HepG2 (cell line): Measurements from ENCODE around the gene GBX1. TPM values are rescaled to one million over a fixed set of nuclear protein-coding genes. Genes with fewer than 3 reads are reported as not detected.

Experiments used
- ATAC-seq: fragments of 200-7000 bp; cut with Tn5 transposase; 3 replicates; pipeline ENCODE4 v1.9.1; 2020; ENCODE audit warnings: mild to moderate bottlenecking, moderate library complexity
- BruUV-seq: library from RNA; stranded (reverse); fragments of 400-500 nt; replicated peaks from 2 replicates; lab custom pipeline; 2021; lab: Mats Ljungman, UMichigan
- CTCF ChIA-PET: fragments of 300-600 bp; formaldehyde crosslinking; extraction: SDS; loops from one replicate; lab custom pipeline; 2021; ENCODE audit warnings: low total read pairs, inconsistent platforms, low intra/inter-chr PET ratio; lab: Yijun Ruan, JAX
- POLR2A ChIA-PET: fragments of 350-600 bp; sonication (Branson Sonifier 250); formaldehyde crosslinking; loops from one replicate; lab custom pipeline; 2020; ENCODE audit warnings: antibody characterized with exemption, inconsistent platforms; lab: Yijun Ruan, JAX
- DNase-seq: peaks from one replicate; pipeline ENCODE4 v3.0.0-alpha.2; 2015; ENCODE audit warnings: low spot score
- FAIRE-seq: peaks from 3 replicates; lab custom pipeline; 2011; peaks lifted over from hg19 to GRCh38; lab: Jason Lieb, UNC
- H2AFZ ChIP-seq: one replicate; pipeline ENCODE4 v1.6.1; 2011; ENCODE audit warnings: low read length, inconsistent platforms
- H3K27ac ChIP-seq: fragments of 300-600 bp; 3 replicates; pipeline ENCODE4 v1.8.0; 2011; ENCODE audit warnings: mixed run types, mild to moderate bottlenecking, mixed read lengths, low read length, inconsistent platforms; ENCODE audit not compliant: insufficient read depth; ENCODE audit errors: extremely low read length
- H3K27me3 ChIP-seq, 2 experiments: fragments of 200-600 bp in 1 of 2; 2 replicates in 1 of 2; 3 replicates in 1 of 2; pipeline versions ENCODE4 v1.6.0 to v1.8.0; 2011; ENCODE audit warnings: low read length in 2 of 2, mild to moderate bottlenecking in 2 of 2, moderate library complexity in 2 of 2, inconsistent platforms in 1 of 2; ENCODE audit not compliant: insufficient read depth in 2 of 2, control insufficient read depth in 1 of 2
- H3K36me3 ChIP-seq, 2 experiments: fragments of 200-600 bp in 1 of 2; replicated peaks in 1 of 2; 2 replicates in 1 of 2; 3 replicates in 1 of 2; pipeline versions ENCODE4 v1.5.1 to v1.8.0; 2011; ENCODE audit warnings: low read length in 2 of 2, inconsistent platforms in 1 of 2; ENCODE audit not compliant: insufficient read depth in 2 of 2, control insufficient read depth in 1 of 2
- H3K4me1 ChIP-seq: 2 replicates; pipeline ENCODE4 v1.5.1; 2012; ENCODE audit warnings: low read length, inconsistent platforms; ENCODE audit not compliant: insufficient read depth
- H3K4me2 ChIP-seq: 2 replicates; pipeline ENCODE4 v1.6.0; 2011; ENCODE audit warnings: low read depth, low read length, inconsistent platforms
- H3K4me3 ChIP-seq, 3 experiments: fragments of 200-600 bp in 1 of 3; sonication (generic), shearing (Covaris generic) in 1 of 3; replicated peaks in 1 of 3; 2 replicates each; pipeline ENCODE4 v1.5.1; 2011 to 2016; ENCODE audit warnings: low read length in 3 of 3, inconsistent platforms in 2 of 3, low read depth in 2 of 3, mild to moderate bottlenecking in 2 of 3, control low read depth in 1 of 3, mixed read lengths in 1 of 3; ENCODE audit not compliant: insufficient read depth in 1 of 3
- H3K79me2 ChIP-seq: one replicate; pipeline ENCODE4 v1.6.1; 2011; ENCODE audit warnings: low read length, inconsistent platforms; ENCODE audit not compliant: insufficient read depth
- H3K9ac ChIP-seq: 2 replicates; pipeline ENCODE4 v1.6.0; 2011; ENCODE audit warnings: mild to moderate bottlenecking, low read depth, low read length, inconsistent platforms; ENCODE audit not compliant: insufficient read depth
- H3K9me3 ChIP-seq: 2 replicates; pipeline ENCODE4 v1.5.1; 2012; ENCODE audit warnings: mild to moderate bottlenecking, low read length
- H4K20me1 ChIP-seq: 2 replicates; pipeline ENCODE4 v1.6.0; 2011; ENCODE audit warnings: inconsistent platforms, mild to moderate bottlenecking, low read length, moderate library complexity; ENCODE audit not compliant: insufficient read depth
- GFI1 ChIP-seq: sonication (generic); formaldehyde crosslinking; IDR thresholded peaks from 2 replicates; pipeline ENCODE4 v1.5.0; 2020; ENCODE audit warnings: missing genetic modification reagents, mild to moderate bottlenecking, borderline replicate concordance
- HNRNPUL1 ChIP-seq: fragments of 200-400 bp; formaldehyde crosslinking; IDR thresholded peaks from 2 replicates; pipeline ENCODE4 v1.6.1; 2017; ENCODE audit warnings: low read depth, mild to moderate bottlenecking, low read length, moderate library complexity
- MBD4 ChIP-seq: IDR thresholded peaks from 2 replicates; pipeline ENCODE4 v1.6.1; 2012; ENCODE audit warnings: low read length, inconsistent platforms, borderline replicate concordance
- POLR2G ChIP-seq: fragments of 200-400 bp; formaldehyde crosslinking; IDR thresholded peaks from 2 replicates; pipeline ENCODE4 v1.6.1; 2018; ENCODE audit warnings: mild to moderate bottlenecking, low read depth, low read length, moderate library complexity
- TAF1 ChIP-seq: sonication (generic); formaldehyde crosslinking; IDR thresholded peaks from 2 replicates; pipeline ENCODE4 v1.4.0; 2020; ENCODE audit warnings: missing genetic modification reagents
- ZBTB21 ChIP-seq: sonication (generic); formaldehyde crosslinking; IDR thresholded peaks from 2 replicates; pipeline ENCODE4 v1.4.0; 2020; ENCODE audit warnings: missing genetic modification reagents
- ZNF274 ChIP-seq: sonication (generic); formaldehyde crosslinking; IDR thresholded peaks from 2 replicates; pipeline ENCODE4 v1.5.1; 2020; ENCODE audit warnings: mild to moderate bottlenecking, missing genetic modification reagents
- ZNF460 ChIP-seq: sonication (generic); formaldehyde crosslinking; IDR thresholded peaks from 2 replicates; pipeline ENCODE4 v1.5.1; 2020; ENCODE audit warnings: missing genetic modification reagents, mild to moderate bottlenecking, borderline replicate concordance
- ZNF563 ChIP-seq: sonication (generic); formaldehyde crosslinking; IDR thresholded peaks from 2 replicates; pipeline ENCODE4 v1.8.0; 2022; ENCODE audit warnings: mild to moderate bottlenecking, moderate library complexity, missing genetic modification reagents
- ZNF879 ChIP-seq: sonication (generic); formaldehyde crosslinking; IDR thresholded peaks from 2 replicates; pipeline ENCODE4 v1.8.1; 2023; ENCODE audit warnings: missing genetic modification reagents
- WGBS: methylation state at CpG from one replicate; pipeline ENCODE4 v1.1.6; 2017; ENCODE audit warnings: low lambda C conversion rate; 5-methylcytosine and 5-hydroxymethylcytosine counted together
- in situ Hi-C: cut with HindIII; loops from 2 replicates; pipeline ENCODE4 v1.10.0; 2017; ENCODE audit warnings: low pct_unique_long_range_greater_than_20kb; ENCODE audit not compliant: extremely low pct_ligation_motif_present
- intact Hi-C: fragments of 100-400 bp; cut with micrococcal nuclease; formaldehyde crosslinking; loops from one replicate; pipeline ENCODE4 v1.10.0; 2022; ENCODE audit not compliant: unreplicated experiment
- polyA plus RNA-seq, 8 experiments: library from polyadenylated mRNA; depleted of rRNA in 3 of 8; stranded (reverse) in 7 of 8; unstranded in 1 of 8; fragments of >200 nt; fragmentation: Illumina TruSeq in 4 of 8; extraction: Trizol in 4 of 8; gene quantifications; 2 replicates each; pipeline versions ENCODE4 v1.2.1 to v1.2.3, GENCODE V29; 2011 to 2016; ENCODE audit warnings: low read depth in 4 of 8, missing spikeins in 1 of 8, mixed read lengths in 1 of 8; ENCODE audit not compliant: insufficient read depth in 1 of 8
- total RNA-seq, 5 experiments: library from RNA; depleted of rRNA; stranded (reverse); fragments of >200 nt; fragmentation: Illumina TruSeq; extraction: Trizol; gene quantifications; 2 replicates each; pipeline ENCODE4 v1.2.3, GENCODE V29; 2016; ENCODE audit warnings: low read depth in 1 of 5
- TF ChIP-seq, protein P1 (sequence below): sonication (generic); formaldehyde crosslinking; IDR thresholded peaks from 2 replicates; pipeline ENCODE4 v1.4.0; 2020; ENCODE audit warnings: missing genetic modification reagents, borderline replicate concordance
- TF ChIP-seq, protein P2 (sequence below): IDR thresholded peaks from 2 replicates; pipeline ENCODE4 v1.6.1; 2012; ENCODE audit warnings: low read depth, low read length, improper control_type of control experiment

Gene GBX1
- total and polyA plus RNA-seq, 2 of the 13 experiments (the other 11 are each of a cell fraction or from before 2014, with no cell fraction given) = not detected

DNA sequence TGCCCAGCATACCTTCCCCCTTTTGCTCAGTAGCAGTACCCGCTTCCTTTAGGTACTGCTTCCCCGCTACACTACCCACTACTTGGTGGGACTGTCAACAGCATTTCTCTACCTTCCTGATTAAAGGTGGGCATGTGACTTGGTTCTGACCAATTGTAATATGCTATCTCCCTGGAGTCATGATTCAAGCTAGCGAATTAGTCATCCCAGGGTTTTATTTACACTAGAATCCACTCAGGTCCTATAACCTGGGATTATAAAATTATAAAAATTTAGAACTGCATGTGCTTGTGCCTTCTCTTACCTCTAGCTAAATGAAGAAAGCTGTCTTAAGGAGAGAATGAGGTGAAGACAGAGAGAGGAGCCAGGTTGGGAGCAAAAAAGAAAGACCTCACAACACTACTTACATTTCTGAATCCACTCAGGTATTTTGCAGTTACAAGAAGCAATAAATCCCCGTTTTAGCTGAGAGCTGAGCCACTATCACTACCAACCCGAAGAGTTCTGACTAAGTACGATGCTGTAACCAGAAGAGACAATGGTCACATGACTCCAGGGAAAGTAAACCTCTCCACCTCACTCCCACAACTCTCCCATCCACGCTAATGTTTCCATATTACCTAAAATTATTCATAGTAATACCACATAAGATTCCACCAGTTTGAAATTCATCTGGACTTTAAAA, 9.7 kb downstream of the GBX1 start:
- ChIA-PET POLR2A (no interaction called here), CTCF (no interaction called here)
- Histone ChIP-seq H3K4me1 (no peaks in the 10 kb centered on the region), H3K36me3 (no peaks in the 10 kb centered on the region), H3K9me3 (no peaks in the 10 kb centered on the region), H3K79me2 (no peaks in the 10 kb centered on the region), H2AFZ (no peak overlapping the region), H3K4me2 (no peak overlapping the region), H3K27me3 (peaks cover 2 to 43% of the 10 kb centered on the region in 2 experiments; a peak in 4 of 5 replicates), H3K4me3 (no peak overlapping the region)
- DNase-seq (no peak), FAIRE-seq (no peak)
- intact Hi-C loops (no loop called here), in situ Hi-C loops (no loop called here)
- TF ChIP-seq, protein P1, sequence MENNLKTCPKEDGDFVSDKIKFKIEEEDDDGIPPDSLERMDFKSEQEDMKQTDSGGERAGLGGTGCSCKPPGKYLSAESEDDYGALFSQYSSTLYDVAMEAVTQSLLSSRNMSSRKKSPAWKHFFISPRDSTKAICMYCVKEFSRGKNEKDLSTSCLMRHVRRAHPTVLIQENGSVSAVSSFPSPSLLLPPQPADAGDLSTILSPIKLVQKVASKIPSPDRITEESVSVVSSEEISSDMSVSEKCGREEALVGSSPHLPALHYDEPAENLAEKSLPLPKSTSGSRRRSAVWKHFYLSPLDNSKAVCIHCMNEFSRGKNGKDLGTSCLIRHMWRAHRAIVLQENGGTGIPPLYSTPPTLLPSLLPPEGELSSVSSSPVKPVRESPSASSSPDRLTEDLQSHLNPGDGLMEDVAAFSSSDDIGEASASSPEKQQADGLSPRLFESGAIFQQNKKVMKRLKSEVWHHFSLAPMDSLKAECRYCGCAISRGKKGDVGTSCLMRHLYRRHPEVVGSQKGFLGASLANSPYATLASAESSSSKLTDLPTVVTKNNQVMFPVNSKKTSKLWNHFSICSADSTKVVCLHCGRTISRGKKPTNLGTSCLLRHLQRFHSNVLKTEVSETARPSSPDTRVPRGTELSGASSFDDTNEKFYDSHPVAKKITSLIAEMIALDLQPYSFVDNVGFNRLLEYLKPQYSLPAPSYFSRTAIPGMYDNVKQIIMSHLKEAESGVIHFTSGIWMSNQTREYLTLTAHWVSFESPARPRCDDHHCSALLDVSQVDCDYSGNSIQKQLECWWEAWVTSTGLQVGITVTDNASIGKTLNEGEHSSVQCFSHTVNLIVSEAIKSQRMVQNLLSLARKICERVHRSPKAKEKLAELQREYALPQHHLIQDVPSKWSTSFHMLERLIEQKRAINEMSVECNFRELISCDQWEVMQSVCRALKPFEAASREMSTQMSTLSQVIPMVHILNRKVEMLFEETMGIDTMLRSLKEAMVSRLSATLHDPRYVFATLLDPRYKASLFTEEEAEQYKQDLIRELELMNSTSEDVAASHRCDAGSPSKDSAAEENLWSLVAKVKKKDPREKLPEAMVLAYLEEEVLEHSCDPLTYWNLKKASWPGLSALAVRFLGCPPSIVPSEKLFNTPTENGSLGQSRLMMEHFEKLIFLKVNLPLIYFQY (CRISPR knock-in tag) = no peak
- TF ChIP-seq POLR2G (no peak), ZNF274 (CRISPR knock-in tag) (no peak), GFI1 (CRISPR knock-in tag) (no peak), ZNF879 (CRISPR knock-in tag) (no peak), HNRNPUL1 (no peak), TAF1 (CRISPR knock-in tag) (no peak), ZNF563 (CRISPR knock-in tag) (no peak), ZNF460 (CRISPR knock-in tag) (no peak), ZBTB21 (CRISPR knock-in tag) (no peak), MBD4 (no peak)
- TF ChIP-seq, protein P2, sequence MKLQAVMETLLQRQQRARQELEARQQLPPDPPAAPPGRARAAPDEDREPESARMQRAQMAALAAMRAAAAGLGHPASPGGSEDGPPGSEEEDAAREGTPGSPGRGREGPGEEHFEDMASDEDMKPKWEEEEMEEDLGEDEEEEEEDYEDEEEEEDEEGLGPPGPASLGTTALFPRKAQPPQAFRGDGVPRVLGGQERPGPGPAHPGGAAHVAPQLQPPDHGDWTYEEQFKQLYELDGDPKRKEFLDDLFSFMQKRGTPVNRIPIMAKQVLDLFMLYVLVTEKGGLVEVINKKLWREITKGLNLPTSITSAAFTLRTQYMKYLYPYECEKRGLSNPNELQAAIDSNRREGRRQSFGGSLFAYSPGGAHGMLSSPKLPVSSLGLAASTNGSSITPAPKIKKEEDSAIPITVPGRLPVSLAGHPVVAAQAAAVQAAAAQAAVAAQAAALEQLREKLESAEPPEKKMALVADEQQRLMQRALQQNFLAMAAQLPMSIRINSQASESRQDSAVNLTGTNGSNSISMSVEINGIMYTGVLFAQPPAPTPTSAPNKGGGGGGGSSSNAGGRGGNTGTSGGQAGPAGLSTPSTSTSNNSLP = no peak
- TF ChIP-seq, all 625 proteins: peak for 0
- no peak for ATAC-seq
- no peaks in the 10 kb centered on the region for H4K20me1 ChIP-seq
- WGBS = 10% methylated on average over 7 of the region's 7 CpGs
- no peak overlapping the region for H3K9ac ChIP-seq
- H3K27ac ChIP-seq = no peak overlapping the region
- BruUV-seq = no TSS peak
